CD4-positive, alpha-beta memory T cell (primary cell): ENCODE data around the gene EEFSEC. TPM values are rescaled to one million over a fixed set of nuclear protein-coding genes. Genes with fewer than 3 reads are reported as not detected.

Source experiments
- CTCF ChIA-PET: fragments of 350-600 bp; sonication (Branson Sonifier 250); formaldehyde crosslinking; loops from one replicate; lab custom pipeline; 2021; ENCODE audit warnings: inconsistent platforms; ENCODE audit not compliant: partially characterized antibody; lab: Charles Lee
- POLR2A ChIA-PET: fragments of 350-600 bp; sonication (Branson Sonifier 250); formaldehyde crosslinking; loops from one replicate; lab custom pipeline; 2021; ENCODE audit not compliant: partially characterized antibody; lab: Charles Lee
- DNase-seq, 5 donors: peaks; one replicate each; pipeline versions ENCODE4 v3.0.0 to v3.0.0-alpha.2; 2020 to 2022; ENCODE audit warnings: mixed read lengths in 1 of 5
- H3K27ac ChIP-seq: one replicate; pipeline ENCODE4 v1.7.0; 2013; ENCODE audit warnings: low read depth, low read length
- H3K27me3 ChIP-seq: 2 replicates; pipeline ENCODE4 v1.7.0; 2013; ENCODE audit warnings: mild to moderate bottlenecking, low read length, moderate library complexity; ENCODE audit not compliant: insufficient read depth
- H3K36me3 ChIP-seq: 2 replicates; pipeline ENCODE4 v1.7.0; 2013; ENCODE audit warnings: mild to moderate bottlenecking, low read length, moderate library complexity; ENCODE audit not compliant: insufficient read depth
- H3K4me1 ChIP-seq: 2 replicates; pipeline ENCODE4 v1.7.0; 2013; ENCODE audit warnings: mild to moderate bottlenecking, low read length, moderate library complexity; ENCODE audit not compliant: insufficient read depth
- H3K4me3 ChIP-seq, 2 donors: one replicate each; pipeline ENCODE4 v1.7.0; 2013; ENCODE audit warnings: low read length in 2 of 2, mild to moderate bottlenecking in 1 of 2
- H3K9me3 ChIP-seq, 2 donors: one replicate each; pipeline ENCODE4 v1.7.0; 2013; ENCODE audit warnings: low read length in 2 of 2, control low read depth in 1 of 2; ENCODE audit not compliant: control insufficient read depth in 1 of 2
- H3K27ac Mint-ChIP-seq, 7 donors: one replicate each; pipeline ENCODE4 v1.8.0; 2020 to 2021; ENCODE audit warnings: mixed read lengths in 7 of 7, mild to moderate bottlenecking in 6 of 7, inconsistent platforms in 3 of 7, moderate library complexity in 3 of 7
- H3K27me3 Mint-ChIP-seq, 2 donors: one replicate each; pipeline ENCODE4 v1.8.0; 2020 to 2021; ENCODE audit warnings: mixed read lengths in 2 of 2
- H3K36me3 Mint-ChIP-seq, 2 donors: one replicate each; pipeline ENCODE4 v1.8.0; 2020 to 2021; ENCODE audit warnings: mixed read lengths in 2 of 2, inconsistent platforms in 1 of 2, mild to moderate bottlenecking in 1 of 2
- H3K4me1 Mint-ChIP-seq, 4 donors: one replicate each; pipeline ENCODE4 v1.8.0; 2020 to 2021; ENCODE audit warnings: mixed read lengths in 4 of 4, mild to moderate bottlenecking in 1 of 4
- H3K4me3 Mint-ChIP-seq, 8 donors: one replicate each; pipeline ENCODE4 v1.8.0; 2020 to 2021; ENCODE audit warnings: mixed read lengths in 8 of 8, mild to moderate bottlenecking in 7 of 8, moderate library complexity in 6 of 8, inconsistent platforms in 3 of 8
- H3K9me3 Mint-ChIP-seq, 8 donors: one replicate each; pipeline ENCODE4 v1.8.0; 2020 to 2021; ENCODE audit warnings: mixed read lengths in 8 of 8, mild to moderate bottlenecking in 5 of 8, inconsistent platforms in 3 of 8, moderate library complexity in 1 of 8
- intact Hi-C: fragments of 100-400 bp; cut with micrococcal nuclease; formaldehyde crosslinking; loops from one replicate; pipeline ENCODE4 v1.15.1; 2023
- polyA plus RNA-seq, 2 donors: library from polyadenylated mRNA; unstranded; fragments of 300-500 nt; fragmentation: Illumina TruSeq; gene quantifications; one replicate each; pipeline ENCODE4 v1.2.3, GENCODE V29; 2021
- total RNA-seq, 2 experiments: library from RNA; stranded (reverse); gene quantifications; one replicate each; pipeline ENCODE4 v1.2.3, GENCODE V29; 2021

Gene EEFSEC
- total and polyA plus RNA-seq, 4 experiments from 2014 or later: 14.0 to 24.9 (median 17.1) TPM

- intact Hi-C loops: no loop called here
- Histone ChIP-seq H3K27me3 (no peaks in the 10 kb centered on the region), H3K9me3 (no peaks in the 10 kb centered on the region), H3K4me3 (no peak overlapping the region), H3K36me3 (no peaks in the 10 kb centered on the region), H3K27ac (no peak overlapping the region), H3K4me1 (no peaks in the 10 kb centered on the region)
- ChIA-PET CTCF (interaction anchor here (1.3 kb wide), 1 partner anchor 190 kb away, joined by 3 read pairs; no protein-coding TSS in a partner anchor), POLR2A (no interaction called here)
- Mint-ChIP-seq H3K4me3 (no peak overlapping the region), H3K27me3 (no peaks in the 10 kb centered on the region), H3K36me3 (no peaks in the 10 kb centered on the region), H3K27ac (no peak overlapping the region), H3K4me1 (peaks cover 0 to 2% (median 0%) of the 10 kb centered on the region in 4 donors), H3K9me3 (peaks cover 0 to 4% (median 0%) of the 10 kb centered on the region in 8 donors)
- no peak for DNase-seq
Measured at GRCh38 chr3:128419311-128419710, 266.0 kb downstream of the EEFSEC start.

- peaks cover 0 to 4% (median 0%) of the 10 kb centered on the region in 8 donors for H3K9me3 Mint-ChIP-seq
- no peaks in the 10 kb centered on the region for H3K9me3 ChIP-seq
- H3K36me3 Mint-ChIP-seq: no peaks in the 10 kb centered on the region
- H3K36me3 ChIP-seq: no peaks in the 10 kb centered on the region
- H3K4me3 ChIP-seq: no peak overlapping the region
- no peak for DNase-seq
- ChIA-PET POLR2A (no interaction called here), CTCF (interaction anchor here (1.3 kb wide), 1 partner anchor 189 kb away, joined by 3 read pairs; no protein-coding TSS in a partner anchor)
- no peaks in the 10 kb centered on the region for H3K4me1 Mint-ChIP-seq
- intact Hi-C loops: no loop called here
- H3K27ac Mint-ChIP-seq: no peak overlapping the region
- no peaks in the 10 kb centered on the region for H3K27me3 Mint-ChIP-seq
- no peaks in the 10 kb centered on the region for H3K4me1 ChIP-seq
- no peaks in the 10 kb centered on the region for H3K27me3 ChIP-seq
- no peak overlapping the region for H3K4me3 Mint-ChIP-seq
- no peak overlapping the region for H3K27ac ChIP-seq
Measured at GRCh38 chr3:128420289-128420688, 267.0 kb downstream of the EEFSEC start.

DNA sequence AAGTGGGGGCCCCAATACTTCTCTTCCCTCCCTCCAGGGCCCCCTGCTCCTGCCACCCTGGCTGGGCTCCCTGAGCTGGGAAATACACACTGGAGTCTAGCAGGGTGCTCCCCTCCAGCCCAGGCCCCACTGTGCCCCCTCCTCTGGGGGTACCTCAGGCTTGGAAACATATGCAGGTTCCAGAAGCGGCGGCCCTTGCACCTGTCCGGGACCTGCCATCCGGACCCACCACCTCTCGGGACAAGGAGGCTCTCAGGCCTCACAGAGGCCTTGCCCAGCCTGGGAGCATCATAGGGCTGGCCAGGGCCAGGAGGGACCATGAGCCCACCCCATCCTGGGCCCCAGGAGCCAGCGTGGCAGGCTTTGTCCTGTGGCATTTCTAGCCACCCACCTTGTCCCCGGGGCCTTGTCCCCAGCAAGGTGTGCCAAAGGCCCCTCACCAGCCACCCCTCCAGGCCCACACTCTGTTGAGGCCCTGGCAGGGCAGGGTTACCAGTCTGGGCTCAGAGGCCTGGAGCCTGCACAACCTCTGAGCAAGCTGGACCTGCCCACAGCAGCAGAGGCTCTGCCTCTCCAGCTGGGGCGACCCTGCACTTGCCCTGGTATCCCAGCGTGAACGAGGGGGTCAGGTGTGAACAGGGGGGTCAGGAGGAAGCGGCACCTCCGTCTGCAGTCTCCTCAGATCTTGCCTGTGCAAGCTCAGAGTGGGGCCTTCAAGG, 267.6 kb downstream of the EEFSEC start:
- Mint-ChIP-seq H3K4me1 (no peaks in the 10 kb centered on the region), H3K9me3 (peaks cover 0 to 4% (median 0%) of the 10 kb centered on the region in 8 donors), H3K4me3 (no peak overlapping the region), H3K36me3 (no peaks in the 10 kb centered on the region), H3K27me3 (no peaks in the 10 kb centered on the region), H3K27ac (no peak overlapping the region)
- Histone ChIP-seq H3K36me3 (no peaks in the 10 kb centered on the region), H3K27ac (no peak overlapping the region), H3K4me1 (no peaks in the 10 kb centered on the region), H3K9me3 (no peaks in the 10 kb centered on the region), H3K4me3 (no peak overlapping the region), H3K27me3 (no peaks in the 10 kb centered on the region)
- ChIA-PET POLR2A (no interaction called here), CTCF (no interaction called here)
- intact Hi-C loops: no loop called here
- no peak for DNase-seq

DNA sequence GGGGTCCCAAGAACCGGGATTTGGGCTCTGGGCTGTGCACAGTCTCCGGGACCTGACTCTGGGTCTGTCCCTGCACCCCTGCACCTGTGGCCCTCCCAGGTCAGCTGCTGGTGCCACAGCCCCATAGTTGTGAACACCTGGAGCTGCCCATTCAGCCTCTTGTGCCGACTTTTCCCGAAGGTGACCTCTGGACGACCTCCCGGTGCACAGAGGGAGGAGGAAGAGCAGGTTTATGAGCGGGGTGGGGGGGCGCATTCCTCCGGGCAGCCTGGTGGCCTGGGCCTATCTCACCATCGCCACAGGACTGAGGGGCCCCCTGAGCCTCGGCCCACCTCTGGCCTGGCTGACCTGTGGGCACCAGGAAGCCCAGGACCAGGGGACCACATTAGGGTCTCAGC, 268.2 kb downstream of the EEFSEC start:
- Mint-ChIP-seq H3K27ac (no peak overlapping the region), H3K4me1 (no peaks in the 10 kb centered on the region), H3K9me3 (peaks cover 0 to 4% (median 0%) of the 10 kb centered on the region in 8 donors), H3K27me3 (no peaks in the 10 kb centered on the region), H3K36me3 (no peaks in the 10 kb centered on the region), H3K4me3 (no peak overlapping the region)
- Histone ChIP-seq H3K4me3 (no peak overlapping the region), H3K9me3 (no peaks in the 10 kb centered on the region), H3K27me3 (no peaks in the 10 kb centered on the region), H3K4me1 (no peaks in the 10 kb centered on the region), H3K36me3 (no peaks in the 10 kb centered on the region), H3K27ac (no peak overlapping the region)
- ChIA-PET POLR2A (no interaction called here), CTCF (no interaction called here)
- DNase-seq: no peak
- intact Hi-C loops: no loop called here

DNA sequence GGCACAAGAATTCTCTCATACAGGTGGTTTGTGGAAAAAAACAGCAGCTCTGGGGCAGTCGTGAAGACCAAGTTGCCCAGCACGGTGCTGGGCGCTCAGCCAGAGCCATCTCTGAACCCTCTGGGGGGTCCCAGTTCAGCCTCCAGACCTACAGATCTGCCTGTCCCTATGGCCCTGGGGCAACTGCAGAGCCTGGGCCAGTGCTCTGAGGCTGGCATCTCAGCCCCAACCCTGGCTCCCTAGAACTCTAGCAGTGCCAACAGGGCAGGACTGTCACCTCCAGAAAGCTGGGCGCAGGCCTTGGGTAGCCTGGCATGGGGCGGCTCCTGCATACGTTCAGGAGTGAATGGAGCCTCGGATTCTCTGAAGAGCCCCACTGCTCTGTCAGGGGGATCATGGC, 268.7 kb downstream of the EEFSEC start:
- Histone ChIP-seq H3K36me3 (no peaks in the 10 kb centered on the region), H3K27ac (no peak overlapping the region), H3K4me1 (peaks cover 3% of the 10 kb centered on the region), H3K4me3 (no peak overlapping the region), H3K27me3 (no peaks in the 10 kb centered on the region), H3K9me3 (no peaks in the 10 kb centered on the region)
- DNase-seq: no peak
- H3K27me3 Mint-ChIP-seq: peaks cover 0 to under 1% of the 10 kb centered on the region in 2 donors
- ChIA-PET POLR2A (no interaction called here), CTCF (no interaction called here)
- peaks cover 0 to 1% (median 0%) of the 10 kb centered on the region in 4 donors for H3K4me1 Mint-ChIP-seq
- intact Hi-C loops: no loop called here
- peaks cover 0 to 4% (median 0%) of the 10 kb centered on the region in 8 donors for H3K9me3 Mint-ChIP-seq
- H3K36me3 Mint-ChIP-seq: no peaks in the 10 kb centered on the region
- no peak overlapping the region for H3K4me3 Mint-ChIP-seq
- H3K27ac Mint-ChIP-seq: no peak overlapping the region

GRCh38 chr3:128422762-128423524, 269.7 kb downstream of the EEFSEC start:
- Histone ChIP-seq H3K27ac (no peak overlapping the region), H3K36me3 (no peaks in the 10 kb centered on the region), H3K9me3 (no peaks in the 10 kb centered on the region), H3K4me3 (no peak overlapping the region), H3K27me3 (no peaks in the 10 kb centered on the region), H3K4me1 (peaks cover 3% of the 10 kb centered on the region)
- Mint-ChIP-seq H3K27me3 (peaks cover 0 to 3% of the 10 kb centered on the region in 2 donors), H3K4me1 (peaks cover 0 to 6% (median 0%) of the 10 kb centered on the region in 4 donors), H3K4me3 (no peak overlapping the region), H3K27ac (no peak overlapping the region), H3K36me3 (no peaks in the 10 kb centered on the region), H3K9me3 (peaks cover 0 to 4% (median 0%) of the 10 kb centered on the region in 8 donors)
- no peak for DNase-seq
- ChIA-PET POLR2A (no interaction called here), CTCF (interaction anchor here (0.6 kb wide), 1 partner anchor 186 kb away, joined by 3 read pairs; no protein-coding TSS in a partner anchor)
- intact Hi-C loops: no loop called here

GRCh38 chr3:128423525-128424147, 270.4 kb downstream of the EEFSEC start:
- peaks cover 0 to 6% (median 0%) of the 10 kb centered on the region in 4 donors for H3K4me1 Mint-ChIP-seq
- ChIA-PET CTCF (interaction anchor here (0.6 to 5.1 kb wide), 2 partner anchors 184 to 186 kb away, joined by 3 to 64 read pairs; no protein-coding TSS in a partner anchor), POLR2A (no interaction called here)
- H3K4me3 Mint-ChIP-seq: no peak overlapping the region
- no peak overlapping the region for H3K27ac ChIP-seq
- no peaks in the 10 kb centered on the region for H3K9me3 ChIP-seq
- H3K4me1 ChIP-seq: peaks cover 3% of the 10 kb centered on the region
- H3K27me3 Mint-ChIP-seq: peaks cover 2 to 4% of the 10 kb centered on the region in 2 donors
- H3K36me3 ChIP-seq: no peaks in the 10 kb centered on the region
- H3K36me3 Mint-ChIP-seq: no peaks in the 10 kb centered on the region
- peak overlapping the region in 1 of 7 donors; percentile 4 for H3K27ac Mint-ChIP-seq
- DNase-seq: no peak
- H3K4me3 ChIP-seq: no peak overlapping the region
- peaks cover 0 to 4% (median 0%) of the 10 kb centered on the region in 8 donors for H3K9me3 Mint-ChIP-seq
- intact Hi-C loops: no loop called here
- no peaks in the 10 kb centered on the region for H3K27me3 ChIP-seq
